K562 (cell line): ENCODE data around the gene PPP1R3E. TPM values are rescaled to one million over a fixed set of nuclear protein-coding genes. Genes with fewer than 3 reads are reported as not detected.

Experiments
- ADNP ChIP-seq: fragments of 200-800 bp; sonication (Bioruptor generic); IDR thresholded peaks from 2 replicates; pipeline ENCODE4 v1.6.1; 2016; ENCODE audit warnings: missing genetic modification characterization, missing compliant biosample characterization
- CBFB ChIP-seq: sonication (generic); formaldehyde crosslinking; IDR thresholded peaks from 2 replicates; pipeline ENCODE4 v1.4.0; 2020; ENCODE audit warnings: mild to moderate bottlenecking, missing genetic modification reagents
- GTF2E2 ChIP-seq: fragments of 200-800 bp; sonication (Bioruptor generic); IDR thresholded peaks from 2 replicates; pipeline ENCODE4 v1.6.1; 2016; ENCODE audit warnings: missing genetic modification characterization, missing compliant biosample characterization
- PTBP1 ChIP-seq: fragments of 200-400 bp; formaldehyde crosslinking; IDR thresholded peaks from 2 replicates; pipeline ENCODE4 v1.6.1; 2017; ENCODE audit warnings: low read depth, low read length
- ZNF165 ChIP-seq: fragments of 250-450 bp; sonication (Bioruptor Pico); IDR thresholded peaks from 2 replicates; pipeline ENCODE4 v1.4.0; 2020; ENCODE audit warnings: borderline replicate concordance
- ZNF23 ChIP-seq: fragments of 250-450 bp; sonication (Bioruptor Pico); IDR thresholded peaks from 2 replicates; pipeline ENCODE4 v1.4.0; 2020; ENCODE audit warnings: mild to moderate bottlenecking
- polyA plus RNA-seq, 8 experiments: library from polyadenylated mRNA; depleted of rRNA in 4 of 8; stranded (reverse) in 5 of 8; unstranded in 3 of 8; fragments of >200 nt; fragmentation: Nextera tagmentation in 2 of 8; fragmentation: Illumina TruSeq in 1 of 8; extraction: Ambion mirVana in 2 of 8; extraction: Trizol in 1 of 8; gene quantifications; 2 replicates each; pipeline versions ENCODE4 v1.2.1 to v1.2.3, GENCODE V29; 2011 to 2014; ENCODE audit warnings: inconsistent platforms in 1 of 8, missing spikeins in 1 of 8
- total RNA-seq, 7 experiments: library from RNA; depleted of rRNA in 6 of 7; stranded (reverse); fragments of >200 nt in 6 of 7; fragmentation: Illumina TruSeq in 2 of 7; extraction: Trizol in 2 of 7; gene quantifications; 2 replicates each; pipeline versions ENCODE4 v1.2.1 to v1.2.3, GENCODE V29; 2011 to 2021; ENCODE audit warnings: low replicate concordance in 1 of 7
- TF ChIP-seq, protein P1 (sequence below), 2 experiments: IDR thresholded peaks; 2 replicates each; pipeline ENCODE4 v1.6.1; 2012; ENCODE audit warnings: improper control_type of control experiment in 2 of 2, low read depth in 2 of 2, low read length in 2 of 2, borderline replicate concordance in 1 of 2
- TF ChIP-seq, protein P2 (sequence below): fragments of 250-450 bp; sonication (Bioruptor Pico); IDR thresholded peaks from 2 replicates; pipeline ENCODE4 v1.5.0; 2020; ENCODE audit warnings: mild to moderate bottlenecking, borderline replicate concordance

The PPP1R3E gene
- total and polyA plus RNA-seq, 9 of the 15 experiments (the other 6 are each of a cell fraction or from before 2014, with no cell fraction given), result 3.2 to 18.4 (median 7.6) TPM

GRCh38 chr14:23306412-23307145, 3.9 kb upstream of the PPP1R3E start, which contains the start of gene BCL2L2 (continued):
- TF ChIP-seq, protein P1, sequence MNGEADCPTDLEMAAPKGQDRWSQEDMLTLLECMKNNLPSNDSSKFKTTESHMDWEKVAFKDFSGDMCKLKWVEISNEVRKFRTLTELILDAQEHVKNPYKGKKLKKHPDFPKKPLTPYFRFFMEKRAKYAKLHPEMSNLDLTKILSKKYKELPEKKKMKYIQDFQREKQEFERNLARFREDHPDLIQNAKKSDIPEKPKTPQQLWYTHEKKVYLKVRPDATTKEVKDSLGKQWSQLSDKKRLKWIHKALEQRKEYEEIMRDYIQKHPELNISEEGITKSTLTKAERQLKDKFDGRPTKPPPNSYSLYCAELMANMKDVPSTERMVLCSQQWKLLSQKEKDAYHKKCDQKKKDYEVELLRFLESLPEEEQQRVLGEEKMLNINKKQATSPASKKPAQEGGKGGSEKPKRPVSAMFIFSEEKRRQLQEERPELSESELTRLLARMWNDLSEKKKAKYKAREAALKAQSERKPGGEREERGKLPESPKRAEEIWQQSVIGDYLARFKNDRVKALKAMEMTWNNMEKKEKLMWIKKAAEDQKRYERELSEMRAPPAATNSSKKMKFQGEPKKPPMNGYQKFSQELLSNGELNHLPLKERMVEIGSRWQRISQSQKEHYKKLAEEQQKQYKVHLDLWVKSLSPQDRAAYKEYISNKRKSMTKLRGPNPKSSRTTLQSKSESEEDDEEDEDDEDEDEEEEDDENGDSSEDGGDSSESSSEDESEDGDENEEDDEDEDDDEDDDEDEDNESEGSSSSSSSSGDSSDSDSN (IDR thresholded peaks at IDR 0.05; ENCODE audit: borderline replicate concordance in 1 of 2, low read depth in 2 of 2, low read length in 2 of 2), result peak; percentile 38 to 61; a peak in 1 of 4 replicates
- no peak for TF ChIP-seq PTBP1
- TF ChIP-seq GTF2E2 (tag), result 0 out of 2 replicates have a peak, but pooled peaks have one; percentile 32
- no peak for TF ChIP-seq ZNF165 (CRISPR knock-in tag)
- TF ChIP-seq CBFB (CRISPR knock-in tag), result no peak
- TF ChIP-seq, protein P2, sequence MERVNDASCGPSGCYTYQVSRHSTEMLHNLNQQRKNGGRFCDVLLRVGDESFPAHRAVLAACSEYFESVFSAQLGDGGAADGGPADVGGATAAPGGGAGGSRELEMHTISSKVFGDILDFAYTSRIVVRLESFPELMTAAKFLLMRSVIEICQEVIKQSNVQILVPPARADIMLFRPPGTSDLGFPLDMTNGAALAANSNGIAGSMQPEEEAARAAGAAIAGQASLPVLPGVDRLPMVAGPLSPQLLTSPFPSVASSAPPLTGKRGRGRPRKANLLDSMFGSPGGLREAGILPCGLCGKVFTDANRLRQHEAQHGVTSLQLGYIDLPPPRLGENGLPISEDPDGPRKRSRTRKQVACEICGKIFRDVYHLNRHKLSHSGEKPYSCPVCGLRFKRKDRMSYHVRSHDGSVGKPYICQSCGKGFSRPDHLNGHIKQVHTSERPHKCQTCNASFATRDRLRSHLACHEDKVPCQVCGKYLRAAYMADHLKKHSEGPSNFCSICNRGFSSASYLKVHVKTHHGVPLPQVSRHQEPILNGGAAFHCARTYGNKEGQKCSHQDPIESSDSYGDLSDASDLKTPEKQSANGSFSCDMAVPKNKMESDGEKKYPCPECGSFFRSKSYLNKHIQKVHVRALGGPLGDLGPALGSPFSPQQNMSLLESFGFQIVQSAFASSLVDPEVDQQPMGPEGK, result no peak
- no peak for TF ChIP-seq ZNF23 (CRISPR knock-in tag)
- TF ChIP-seq ADNP (tag), result no peak
